HG02798 (cell line): ENCODE results near the gene OR10P1.
"Not testable (repeated sequence)": the region's sequence is repeated elsewhere in the genome, so short reads cannot be mapped to it uniquely, and the experiment has no call there.

Experiments
- ATAC-seq: cut with Tn5 transposase; IDR thresholded peaks from one replicate; pipeline ENCODE4 v1.9.1; 2021; ENCODE audit warnings: mild to moderate bottlenecking; ENCODE audit not compliant: unreplicated experiment, poor library complexity

OR10P1 gene

DNA sequence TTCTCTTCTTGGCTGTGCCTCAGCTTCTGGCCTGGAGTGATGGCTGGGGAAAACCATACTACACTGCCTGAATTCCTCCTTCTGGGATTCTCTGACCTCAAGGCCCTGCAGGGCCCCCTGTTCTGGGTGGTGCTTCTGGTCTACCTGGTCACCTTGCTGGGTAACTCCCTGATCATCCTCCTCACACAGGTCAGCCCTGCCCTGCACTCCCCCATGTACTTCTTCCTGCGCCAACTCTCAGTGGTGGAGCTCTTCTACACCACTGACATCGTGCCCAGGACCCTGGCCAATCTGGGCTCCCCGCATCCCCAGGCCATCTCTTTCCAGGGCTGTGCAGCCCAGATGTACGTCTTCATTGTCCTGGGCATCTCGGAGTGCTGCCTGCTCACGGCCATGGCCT is at the start of gene OR10P1:
OR10P1 (plus strand) TSS at position 40 of the 400 bp plus-strand sequence; CDS start at position 40, 0 bp downstream.
- no peak for ATAC-seq

- not testable (repeated sequence) for ATAC-seq
Measured at GRCh38 chr12:55590152-55590551, 46.5 kb upstream of the OR10P1 start.

DNA sequence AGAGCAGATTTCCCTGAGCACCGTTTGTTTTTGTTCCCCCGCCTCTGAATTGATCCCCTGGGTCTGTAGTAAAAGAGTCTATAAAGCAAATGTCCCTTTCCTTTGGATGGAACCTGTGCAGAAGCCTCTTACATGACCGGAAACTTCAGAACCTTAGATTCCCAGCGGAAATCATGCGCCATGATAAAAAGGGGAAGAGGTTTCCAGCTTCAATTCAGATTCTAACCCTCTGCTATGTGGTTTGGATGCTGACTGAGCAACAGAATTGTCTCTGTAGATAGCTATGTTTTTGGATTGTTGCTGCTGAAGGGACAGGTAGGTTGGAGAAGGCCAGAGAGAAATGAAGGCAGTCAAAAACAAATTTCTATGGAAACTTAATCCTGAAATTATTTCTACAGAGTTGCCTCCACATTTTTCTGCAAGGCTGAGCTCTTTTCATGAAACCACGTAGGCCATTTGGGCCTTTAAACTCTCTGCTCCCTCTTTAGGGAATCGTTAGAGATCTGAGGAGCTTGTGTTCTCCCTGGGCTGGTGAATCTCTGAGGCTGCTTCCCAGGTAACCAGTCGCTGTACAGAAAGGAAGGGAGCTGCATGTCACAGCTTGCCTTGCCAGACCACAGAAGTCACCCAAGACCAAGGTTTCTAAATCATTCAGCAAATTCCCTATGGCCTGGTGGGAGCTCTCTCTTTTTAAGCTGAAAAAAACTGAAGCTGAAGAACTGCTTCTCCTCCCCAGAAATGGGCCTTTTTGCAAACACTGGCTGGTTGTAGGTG is 28.7 kb upstream of the OR10P1 start:
- ATAC-seq, result no peak

- no peak for ATAC-seq
Measured at GRCh38 chr12:55610598-55610997, 26.1 kb upstream of the OR10P1 start.

DNA sequence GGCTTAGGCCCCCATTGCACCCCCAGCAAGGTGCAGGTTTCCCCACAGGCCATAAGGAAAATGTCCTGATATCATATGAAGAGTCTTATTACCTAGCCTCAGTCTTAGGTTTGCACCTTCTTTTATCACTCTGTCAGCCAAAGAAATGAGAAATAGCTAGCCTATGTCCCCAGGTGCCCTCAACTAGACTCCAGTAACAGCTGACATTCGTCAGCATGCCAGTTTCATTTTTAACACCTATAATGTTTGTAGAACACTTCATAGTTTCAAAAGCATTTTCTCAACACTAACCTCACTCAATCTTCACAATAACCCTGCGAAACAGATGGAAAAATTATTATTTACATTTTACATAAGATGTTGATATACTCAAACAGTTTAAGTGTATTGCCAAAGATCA is 24.0 kb upstream of the OR10P1 start:
- ATAC-seq, result no peak

- no peak for ATAC-seq
Measured at GRCh38 chr12:55614764-55615163, 21.9 kb upstream of the OR10P1 start.

DNA sequence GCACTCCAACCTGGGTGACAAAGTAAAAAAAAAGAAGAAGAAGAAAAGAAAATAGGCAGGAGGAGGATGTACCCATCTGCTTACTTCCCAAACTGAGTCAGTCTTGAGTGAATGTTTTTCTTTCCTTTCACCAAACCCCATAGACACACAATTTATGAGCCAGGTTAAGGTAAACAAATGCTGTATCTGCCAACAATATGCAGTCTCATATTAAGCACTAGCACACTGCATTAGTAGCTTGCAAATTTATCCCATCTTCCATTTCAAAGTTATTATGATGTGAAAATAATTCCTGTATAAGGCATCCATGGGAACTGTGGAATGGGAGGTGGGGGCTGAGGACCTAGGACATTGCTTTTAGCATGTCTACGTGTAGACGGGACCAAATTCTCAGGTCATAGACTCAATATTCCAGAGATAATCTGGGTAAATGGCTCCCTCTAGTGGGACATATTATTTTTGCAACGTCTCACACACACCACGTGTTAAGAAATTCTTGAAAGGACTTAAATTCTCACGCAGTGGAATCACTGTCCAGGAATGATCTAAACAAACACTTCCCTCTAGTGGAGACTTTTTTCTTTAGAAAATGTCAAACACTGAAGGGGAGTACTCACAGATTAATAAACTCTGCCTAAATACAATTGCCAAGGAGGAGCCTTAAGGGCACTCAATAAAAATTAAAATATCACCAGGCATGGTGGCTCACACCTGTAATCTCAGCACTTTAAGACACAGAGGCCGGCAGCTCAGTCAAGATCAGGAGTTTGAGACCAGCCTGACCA is 17.1 kb upstream of the OR10P1 start:
- peak; percentile 79 for ATAC-seq

- peak; percentile 55 for ATAC-seq
Measured at GRCh38 chr12:55624056-55624455, 12.6 kb upstream of the OR10P1 start.

DNA sequence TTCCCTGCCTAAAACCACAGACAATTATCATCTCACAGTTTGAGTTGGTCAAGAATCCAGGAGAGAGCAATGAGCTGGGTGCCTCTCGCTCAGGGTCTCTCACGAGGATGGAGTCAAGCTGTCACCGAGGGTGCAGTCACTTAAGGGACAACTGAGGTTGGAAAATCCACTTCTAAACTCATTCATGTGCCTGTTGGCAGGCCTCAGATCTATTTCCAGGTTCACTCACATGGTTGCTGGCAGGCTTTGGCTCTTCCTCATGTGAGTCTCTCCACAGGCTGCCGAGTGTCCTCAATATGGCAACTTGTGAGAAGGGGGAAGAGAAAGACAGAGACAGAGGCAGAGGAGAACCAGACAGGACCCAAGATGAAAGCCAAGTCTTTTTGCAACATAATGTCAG is 10.5 kb upstream of the OR10P1 start:
- ATAC-seq, result no peak

GRCh38 chr12:55629058-55629841 is 7.4 kb upstream of the OR10P1 start:
- ATAC-seq, result peak; percentile 42

- no peak for ATAC-seq
Measured at GRCh38 chr12:55631056-55631455, 5.6 kb upstream of the OR10P1 start.

DNA sequence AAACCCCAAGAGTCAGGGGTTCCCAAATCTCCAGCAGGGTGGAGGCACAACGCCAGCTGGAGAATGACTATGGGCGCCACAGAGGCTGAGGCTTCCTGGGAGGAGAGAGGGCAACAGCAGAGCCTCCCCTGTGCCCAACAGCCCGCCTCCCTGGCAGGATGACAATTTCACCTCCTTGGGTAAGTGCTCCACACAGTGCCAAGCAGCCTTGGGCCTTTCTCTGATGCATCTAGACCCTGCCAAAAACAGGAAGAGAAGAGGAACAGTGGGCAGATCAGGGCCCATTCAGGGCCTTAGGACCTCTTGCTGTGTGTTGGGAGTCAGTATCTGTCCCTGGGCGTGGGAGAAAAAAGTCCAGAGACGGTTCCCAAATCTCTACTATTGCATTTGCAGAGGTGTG is 5.0 kb upstream of the OR10P1 start:
- ATAC-seq, result no peak

- ATAC-seq, result no peak
Measured at GRCh38 chr12:55633151-55633550, 3.5 kb upstream of the OR10P1 start.

- ATAC-seq, result no peak
Measured at GRCh38 chr12:55636116-55636655, 506 bp upstream of the OR10P1 start.

- ATAC-seq, result no peak
Measured at GRCh38 chr12:55637467-55637866, 775 bp downstream of the OR10P1 start.

DNA sequence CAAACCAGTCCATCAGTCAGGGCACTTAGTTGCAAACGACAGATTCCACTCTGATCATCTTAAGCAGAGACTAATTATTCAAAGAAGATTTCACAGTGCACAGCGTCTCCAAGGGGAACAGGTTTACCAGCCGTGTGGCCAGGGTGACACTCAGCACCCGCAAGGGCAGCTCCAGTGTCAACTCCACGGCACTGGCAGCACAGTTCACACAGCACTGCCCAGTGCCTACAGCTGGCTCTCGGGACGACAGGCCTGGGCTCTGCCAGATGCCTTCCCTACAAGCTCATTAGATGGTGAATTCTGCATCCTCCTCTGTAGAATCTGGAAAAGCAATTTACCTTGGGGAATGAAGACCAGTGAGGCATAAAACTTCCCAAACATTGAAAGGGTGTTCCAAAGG is 4.9 kb downstream of the OR10P1 start:
- no peak for ATAC-seq

- no peak for ATAC-seq
Measured at GRCh38 chr12:55642267-55642666, 5.6 kb downstream of the OR10P1 start.

- ATAC-seq, result peak; percentile 26
Measured at GRCh38 chr12:55642669-55643068, 6.0 kb downstream of the OR10P1 start.

GRCh38 chr12:55644591-55644990 is 7.9 kb downstream of the OR10P1 start:
- ATAC-seq, result no peak

DNA sequence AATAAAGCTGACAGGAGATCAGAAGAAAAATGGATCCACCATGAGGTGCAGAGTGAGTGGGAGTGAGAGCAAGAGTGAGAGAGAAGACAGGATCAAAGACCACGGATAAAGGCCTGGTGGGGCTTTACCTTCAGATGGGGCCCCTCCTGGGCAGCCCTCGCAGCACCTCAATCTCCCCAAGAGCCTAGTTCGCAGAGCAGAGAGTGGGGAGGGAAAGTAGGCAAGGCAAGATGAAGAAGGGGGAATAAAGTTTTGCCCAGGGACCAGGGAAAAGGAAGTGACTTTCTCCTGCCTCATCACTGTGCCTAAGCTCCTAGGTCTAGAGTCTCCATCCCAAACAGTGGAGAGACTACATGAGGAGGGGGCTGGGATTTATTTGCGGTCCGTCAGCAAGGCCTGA is 10.3 kb downstream of the OR10P1 start:
- no peak for ATAC-seq
